ENCODE data around the gene CDX2. TPM values are rescaled to one million over a fixed set of nuclear protein-coding genes. Genes with fewer than 3 reads are reported as not detected.

The CDX2 gene
- total and polyA plus RNA-seq, 10 of the 15 experiments (the other 5 are each of a cell fraction or from before 2014, with no cell fraction given), result 0.15 TPM; not detected in 9

DNA sequence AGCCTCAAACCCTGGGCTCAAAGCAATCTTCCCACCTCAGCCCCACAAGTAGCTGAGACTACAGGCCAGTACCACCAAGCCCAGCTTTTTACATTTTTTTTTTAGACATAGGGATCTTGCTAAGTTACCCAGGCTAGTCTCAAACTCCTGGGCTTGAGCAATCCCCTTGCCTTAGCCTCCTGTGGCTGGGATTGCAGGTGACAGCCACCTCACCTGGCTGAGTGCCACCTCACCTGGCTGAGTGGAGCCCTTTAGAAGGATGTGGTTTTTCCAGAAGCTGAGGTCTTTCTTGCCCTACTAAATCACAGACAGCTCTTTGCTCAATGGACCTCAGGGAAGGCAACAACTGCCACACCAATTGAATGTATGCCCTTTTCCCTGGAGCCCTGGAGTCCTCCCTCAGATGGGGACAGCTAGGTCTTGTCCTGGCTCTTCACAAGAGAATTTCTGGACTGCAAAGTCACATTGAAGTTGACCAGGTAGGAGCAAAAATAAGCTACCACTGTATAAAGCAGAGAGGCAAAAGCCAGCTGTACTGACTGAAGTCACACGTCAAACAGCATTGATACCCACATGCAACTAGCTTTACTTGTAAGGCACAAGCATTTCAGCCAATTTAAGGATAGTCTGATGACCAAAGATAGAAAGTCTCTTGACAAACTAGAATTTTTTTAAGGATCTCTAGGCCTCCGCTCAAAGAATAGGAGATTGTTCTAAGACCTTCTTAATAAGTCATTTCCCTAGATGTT, 35.4 kb downstream of the CDX2 start:
- no peak overlapping the region for H3K4me2 ChIP-seq (ENCODE audit: control insufficient read depth, insufficient read depth)
- H3K9ac ChIP-seq (ENCODE audit: control insufficient read depth, insufficient read depth, low read length), result no peak overlapping the region
- RAD21 ChIA-PET (ENCODE audit: unreplicated experiment), result interaction anchor here (1.0 to 1.1 kb wide), 2 partner anchors 10 to 104 kb away, joined by 3 to 4 read pairs; no protein-coding TSS in a partner anchor
- SMC1A ChIA-PET (ENCODE audit: uncharacterized antibody, unreplicated experiment), result interaction anchor here (0.8 to 1.1 kb wide), 2 partner anchors 12 to 19 kb away, joined by 4 read pairs; no protein-coding TSS in a partner anchor
- CTCF ChIA-PET, result interaction anchor here (0.6 to 2.1 kb wide), 7 partner anchors 14 to 413 kb away, joined by 3 to 8 read pairs (median 4); no protein-coding TSS in a partner anchor
- FAIRE-seq (no peak), ATAC-seq (no peak), DNase-seq (ENCODE audit: low read depth, low spot score) (no peak)
- peaks cover 7 to 10% of the 10 kb centered on the region in 2 experiments for H3K27me3 ChIP-seq (replicated peaks in 1 of 2; ENCODE audit: control insufficient read depth in 2 of 2, insufficient read depth in 2 of 2, low read length in 1 of 2)
- no peaks in the 10 kb centered on the region for H3K79me2 ChIP-seq (ENCODE audit: control insufficient read depth, insufficient read depth, low read length)
- H4K20me1 ChIP-seq (ENCODE audit: control insufficient read depth, insufficient read depth), result no peaks in the 10 kb centered on the region
- BruUV-seq (replicated peaks), result no TSS peak
- POLR2A ChIA-PET, result no interaction called here
- in situ Hi-C loops (cut with MboI), result no loop called here
- no peaks in the 10 kb centered on the region; the same call in 2 of the 3 replicates for H3K9me3 ChIP-seq (replicated peaks; ENCODE audit: control insufficient read depth, insufficient read depth, low read length)
- H3K4me1 ChIP-seq (ENCODE audit: control insufficient read depth, insufficient read depth, low read length), result no peaks in the 10 kb centered on the region
- WGBS (ENCODE audit: insufficient coverage, insufficient replicate concordance, low lambda C conversion rate, missing lambda C conversion rate), result 48% methylated on average over 2 of the region's 2 CpGs
- H2AFZ ChIP-seq (ENCODE audit: control insufficient read depth, low read depth, low read length), result no peak overlapping the region
- no peaks in the 10 kb centered on the region for H3K36me3 ChIP-seq (ENCODE audit: control insufficient read depth in 2 of 2, insufficient read depth in 2 of 2, low read length in 1 of 2)
- no peak overlapping the region for H3K4me3 ChIP-seq
- no peak overlapping the region for H3K27ac ChIP-seq (ENCODE audit: control insufficient read depth, insufficient read depth)
- intact Hi-C loops (cut with micrococcal nuclease; ENCODE audit: unreplicated experiment), result no loop called here
- TF ChIP-seq NR2C1 (IDR thresholded peaks at IDR 0.05), result no peak
- TF ChIP-seq ZNF207 (IDR thresholded peaks at IDR 0.05; ENCODE audit: borderline replicate concordance), result no peak
- TF ChIP-seq, protein P1, sequence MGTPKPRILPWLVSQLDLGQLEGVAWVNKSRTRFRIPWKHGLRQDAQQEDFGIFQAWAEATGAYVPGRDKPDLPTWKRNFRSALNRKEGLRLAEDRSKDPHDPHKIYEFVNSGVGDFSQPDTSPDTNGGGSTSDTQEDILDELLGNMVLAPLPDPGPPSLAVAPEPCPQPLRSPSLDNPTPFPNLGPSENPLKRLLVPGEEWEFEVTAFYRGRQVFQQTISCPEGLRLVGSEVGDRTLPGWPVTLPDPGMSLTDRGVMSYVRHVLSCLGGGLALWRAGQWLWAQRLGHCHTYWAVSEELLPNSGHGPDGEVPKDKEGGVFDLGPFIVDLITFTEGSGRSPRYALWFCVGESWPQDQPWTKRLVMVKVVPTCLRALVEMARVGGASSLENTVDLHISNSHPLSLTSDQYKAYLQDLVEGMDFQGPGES (IDR thresholded peaks at IDR 0.05), result no peak
- TF ChIP-seq, protein P2, sequence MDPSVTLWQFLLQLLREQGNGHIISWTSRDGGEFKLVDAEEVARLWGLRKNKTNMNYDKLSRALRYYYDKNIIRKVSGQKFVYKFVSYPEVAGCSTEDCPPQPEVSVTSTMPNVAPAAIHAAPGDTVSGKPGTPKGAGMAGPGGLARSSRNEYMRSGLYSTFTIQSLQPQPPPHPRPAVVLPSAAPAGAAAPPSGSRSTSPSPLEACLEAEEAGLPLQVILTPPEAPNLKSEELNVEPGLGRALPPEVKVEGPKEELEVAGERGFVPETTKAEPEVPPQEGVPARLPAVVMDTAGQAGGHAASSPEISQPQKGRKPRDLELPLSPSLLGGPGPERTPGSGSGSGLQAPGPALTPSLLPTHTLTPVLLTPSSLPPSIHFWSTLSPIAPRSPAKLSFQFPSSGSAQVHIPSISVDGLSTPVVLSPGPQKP (IDR thresholded peaks at IDR 0.05; ENCODE audit: low read depth, low read length), result no peak
- TF ChIP-seq TARDBP (IDR thresholded peaks at IDR 0.05; ENCODE audit: borderline replicate concordance), result no peak
- no peak for TF ChIP-seq YBX1 (IDR thresholded peaks at IDR 0.05)
- no peak for TF ChIP-seq BHLHE40 (IDR thresholded peaks at IDR 0.05; ENCODE audit: borderline replicate concordance in 1 of 2, low read depth in 2 of 2, low read length in 1 of 2)
- no peak for TF ChIP-seq HCFC1 (IDR thresholded peaks at IDR 0.05; ENCODE audit: low read length)
- no peak for TF ChIP-seq E4F1 (IDR thresholded peaks at IDR 0.05; ENCODE audit: borderline replicate concordance, partially characterized antibody)
- no peak for TF ChIP-seq HSF1 (IDR thresholded peaks at IDR 0.05; ENCODE audit: low read depth, low read length)
- no peak for TF ChIP-seq NFXL1 (IDR thresholded peaks at IDR 0.05; ENCODE audit: borderline replicate concordance)
- TF ChIP-seq NR2F1 (conservative IDR thresholded peaks at IDR 0.05), result no peak
- TF ChIP-seq GATAD2B (conservative IDR thresholded peaks at IDR 0.05; ENCODE audit: low read depth), result no peak
- TF ChIP-seq, protein P3, sequence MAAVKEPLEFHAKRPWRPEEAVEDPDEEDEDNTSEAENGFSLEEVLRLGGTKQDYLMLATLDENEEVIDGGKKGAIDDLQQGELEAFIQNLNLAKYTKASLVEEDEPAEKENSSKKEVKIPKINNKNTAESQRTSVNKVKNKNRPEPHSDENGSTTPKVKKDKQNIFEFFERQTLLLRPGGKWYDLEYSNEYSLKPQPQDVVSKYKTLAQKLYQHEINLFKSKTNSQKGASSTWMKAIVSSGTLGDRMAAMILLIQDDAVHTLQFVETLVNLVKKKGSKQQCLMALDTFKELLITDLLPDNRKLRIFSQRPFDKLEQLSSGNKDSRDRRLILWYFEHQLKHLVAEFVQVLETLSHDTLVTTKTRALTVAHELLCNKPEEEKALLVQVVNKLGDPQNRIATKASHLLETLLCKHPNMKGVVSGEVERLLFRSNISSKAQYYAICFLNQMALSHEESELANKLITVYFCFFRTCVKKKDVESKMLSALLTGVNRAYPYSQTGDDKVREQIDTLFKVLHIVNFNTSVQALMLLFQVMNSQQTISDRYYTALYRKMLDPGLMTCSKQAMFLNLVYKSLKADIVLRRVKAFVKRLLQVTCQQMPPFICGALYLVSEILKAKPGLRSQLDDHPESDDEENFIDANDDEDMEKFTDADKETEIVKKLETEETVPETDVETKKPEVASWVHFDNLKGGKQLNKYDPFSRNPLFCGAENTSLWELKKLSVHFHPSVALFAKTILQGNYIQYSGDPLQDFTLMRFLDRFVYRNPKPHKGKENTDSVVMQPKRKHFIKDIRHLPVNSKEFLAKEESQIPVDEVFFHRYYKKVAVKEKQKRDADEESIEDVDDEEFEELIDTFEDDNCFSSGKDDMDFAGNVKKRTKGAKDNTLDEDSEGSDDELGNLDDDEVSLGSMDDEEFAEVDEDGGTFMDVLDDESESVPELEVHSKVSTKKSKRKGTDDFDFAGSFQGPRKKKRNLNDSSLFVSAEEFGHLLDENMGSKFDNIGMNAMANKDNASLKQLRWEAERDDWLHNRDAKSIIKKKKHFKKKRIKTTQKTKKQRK (IDR thresholded peaks at IDR 0.05; ENCODE audit: low read depth, low read length), result no peak

Measured in GM12878 (cell line).